Heart left ventricle (tissue), 13 donors: Measurements from ENCODE around the gene BLMH.

Experiments used
- CTCF ChIP-seq, 12 donors: fragments of 200-600 bp; sonication (generic) in 4 of 12; IDR thresholded peaks; one replicate each; pipeline versions ENCODE4 v1.5.0 to v1.8.0; 2018 to 2022; ENCODE audit warnings: antibody characterized with exemption in 12 of 12, mild to moderate bottlenecking in 5 of 12
- POLR2A ChIP-seq, 2 donors: fragments of 450-650 bp; IDR thresholded peaks; one replicate each; pipeline ENCODE4 v1.6.1; 2017; ENCODE audit warnings: antibody characterized with exemption in 2 of 2, mild to moderate bottlenecking in 2 of 2, moderate library complexity in 2 of 2
- donor health status: ischemic (EF 13 %, LVEDD 7.1; RV severe dilation, severe dysfunction).
- donor health status: DM: no; HTN: yes; CAD: no.
- donor health status: DM: no; HTN: no; CAD: no.
- donor health status: ischemic (EF 25% LVEDD 6.9; RV normal size, moderate dysfunction).
- donor health status: ischemic (EF 25% LVEDD 5.7; RV mildly dilated, moderate dysfunction).
- donor health status: ischemic (EF 35%, LVEDD 5.7; RV mildly dilated, moderate dysfunction).
- donor health status: nonischemic (EF 11% LVEDD 7.7; RV severe dilation, severe dysfunction).
- donor health status: DM: yes; HTN: yes; CAD: no.
- donor health status: PGD.
- donor health status: ischemic (EF 29% LVEDD 5.4; RV normal size, mild dysfunction).
- donor health status: nonischemic (EF 23%, LVEDD 6.1; RV moderate dilation, normal function).

GRCh38 chr17:30243002-30243401 is 48.7 kb downstream of the BLMH start:
- no peak for TF ChIP-seq CTCF (IDR thresholded peaks at IDR 0.05)
- TF ChIP-seq POLR2A (IDR thresholded peaks at IDR 0.05), result no peak
